ENCODE results near the gene TMEM52B. TPM values are rescaled to one million over a fixed set of nuclear protein-coding genes. Genes with fewer than 3 reads are reported as not detected.

TMEM52B gene
- total RNA-seq, 4 donors from 2014 or later, result not detected

GRCh38 chr12:10135126-10135525 lies 43.7 kb upstream of the TMEM52B start:
- Histone ChIP-seq H3K27me3 (no peaks in the 10 kb centered on the region), H3K27ac (no peak overlapping the region), H3K9me3 (no peaks in the 10 kb centered on the region), H3K36me3 (no peaks in the 10 kb centered on the region), H3K4me3 (no peak overlapping the region), H3K4me1 (no peaks in the 10 kb centered on the region)
- intact Hi-C loops (cut with DNase I; ENCODE audit: low total_unique reads) (no loop called here), in situ Hi-C loops (cut with MboI; ENCODE audit: low sequenced_read_pairs in 4 of 4) (loop anchor here in 2 of 4 donors (10.0 to 25.0 kb wide), 2 partner anchors 98 to 100 kb away; partner anchors contain the start of gene CLEC9A (in 2 of the 2))
- no peak for TF ChIP-seq CTCF (IDR thresholded peaks at IDR 0.05 in 4 of 5, conservative IDR thresholded peaks at IDR 0.05 in 1 of 5)
- TF ChIP-seq POLR2A (IDR thresholded peaks at IDR 0.05), result no peak
- ATAC-seq, result no peak
- DNase-seq, result no peak

GRCh38 chr12:10136637-10137205 lies 42.1 kb upstream of the TMEM52B start:
- ATAC-seq, result no peak
- H3K27me3 ChIP-seq, result no peaks in the 10 kb centered on the region
- intact Hi-C loops (cut with DNase I; ENCODE audit: low total_unique reads) (no loop called here), in situ Hi-C loops (cut with MboI; ENCODE audit: low sequenced_read_pairs in 4 of 4) (loop anchor here in 2 of 4 donors (10.0 to 25.0 kb wide), 2 partner anchors 99 to 102 kb away; partner anchors contain the start of gene CLEC9A (in 2 of the 2))
- no peaks in the 10 kb centered on the region for H3K4me1 ChIP-seq
- H3K4me3 ChIP-seq, result no peak overlapping the region
- no peak overlapping the region for H3K27ac ChIP-seq
- H3K36me3 ChIP-seq, result no peaks in the 10 kb centered on the region
- TF ChIP-seq CTCF (IDR thresholded peaks at IDR 0.05 in 4 of 5, conservative IDR thresholded peaks at IDR 0.05 in 1 of 5) (no peak), POLR2A (IDR thresholded peaks at IDR 0.05) (no peak)
- H3K9me3 ChIP-seq, result no peaks in the 10 kb centered on the region
- no peak for DNase-seq

GRCh38 chr12:10140001-10140400 lies 38.8 kb upstream of the TMEM52B start:
- Histone ChIP-seq H3K27me3 (no peaks in the 10 kb centered on the region), H3K9me3 (no peaks in the 10 kb centered on the region), H3K36me3 (no peaks in the 10 kb centered on the region), H3K4me1 (peaks cover 0 to 3% of the 10 kb centered on the region in 2 donors), H3K27ac (no peak overlapping the region), H3K4me3 (no peak overlapping the region)
- DNase-seq (no peak), ATAC-seq (no peak)
- intact Hi-C loops (cut with DNase I; ENCODE audit: low total_unique reads) (loop anchor here (5.0 kb wide), 1 partner anchor 108 kb away; the partner anchor contains the start of gene CLEC9A), in situ Hi-C loops (cut with MboI; ENCODE audit: low sequenced_read_pairs in 4 of 4) (loop anchor here in 1 of 4 donors (25.0 kb wide), 1 partner anchor 103 kb away; the partner anchor contains the start of gene CLEC9A)
- TF ChIP-seq CTCF (IDR thresholded peaks at IDR 0.05 in 4 of 5, conservative IDR thresholded peaks at IDR 0.05 in 1 of 5) (peak; percentile 26 to 49 (median 32)), POLR2A (IDR thresholded peaks at IDR 0.05) (no peak)

- in situ Hi-C loops (cut with MboI; ENCODE audit: low sequenced_read_pairs in 4 of 4), result loop anchor here in 1 of 4 donors (25.0 kb wide), 1 partner anchor 106 kb away; the partner anchor contains the start of gene CLEC9A
- DNase-seq (no peak), ATAC-seq (no peak)
Observed at GRCh38 chr12:10142976-10143589, 35.7 kb upstream of the TMEM52B start.

More at GRCh38 chr12:10142976-10143589, 35.7 kb upstream of the TMEM52B start:
- no peaks in the 10 kb centered on the region for H3K36me3 ChIP-seq
- intact Hi-C loops (cut with DNase I; ENCODE audit: low total_unique reads), result loop anchor here (5.0 kb wide), 1 partner anchor 111 kb away; the partner anchor contains the start of gene CLEC9A
- TF ChIP-seq CTCF (IDR thresholded peaks at IDR 0.05 in 4 of 5, conservative IDR thresholded peaks at IDR 0.05 in 1 of 5), result no peak
- TF ChIP-seq POLR2A (IDR thresholded peaks at IDR 0.05), result no peak
- H3K27me3 ChIP-seq, result no peaks in the 10 kb centered on the region
- no peaks in the 10 kb centered on the region for H3K9me3 ChIP-seq
- H3K27ac ChIP-seq, result no peak overlapping the region
- peaks cover 0 to 3% of the 10 kb centered on the region in 2 donors for H3K4me1 ChIP-seq
- no peak overlapping the region for H3K4me3 ChIP-seq
